ENCODE results near the gene STPG3. TPM values are rescaled to one million over a fixed set of nuclear protein-coding genes. Genes with fewer than 3 reads are reported as not detected.

Gene STPG3
- total RNA-seq = not detected
- under 1 TPM in 7 of 8 donors, not detected in 1; 0.15 to 0.79 (median 0.33) TPM for polyA plus RNA-seq (ENCODE audit: insufficient read depth in 1 of 8, insufficient read length in 8 of 8, low replicate concordance in 1 of 8)
- long read RNA-seq, donor 1 = 0 reads
- long read RNA-seq, donor 2 = 0 reads
- long read RNA-seq, donor 3 = 0 reads
- long read RNA-seq, donor 4 = 0 reads
- long read RNA-seq, donor 5 = 0 reads
- long read RNA-seq, donor 6 = 0 reads
- long read RNA-seq, donor 7 = 0 reads
- long read RNA-seq, donor 8 = 0 reads
- long read RNA-seq, donor 9 = 0 reads
- long read RNA-seq, donor 10 = 0 reads
- long read RNA-seq, donor 11 = 0 reads

GRCh38 chr9:137251194-137251461 lies at the start of gene STPG3:
TSS of gene STPG3 (plus strand) at chr9:137251286. CDS start at chr9:137251287, 1 bp downstream.
- Histone ChIP-seq H3K9me3 (replicated peaks; ENCODE audit: control insufficient read depth, low read depth, low read length) (no peaks in the 10 kb centered on the region), H3K4me1 (ENCODE audit: control insufficient read depth, insufficient read depth, low read length) (peaks cover 39% of the 10 kb centered on the region), H3K27me3 (ENCODE audit: control insufficient read depth, insufficient read depth, low read length) (no peaks in the 10 kb centered on the region), H3K36me3 (ENCODE audit: control insufficient read depth, insufficient read depth, low read length) (peaks cover under 1% of the 10 kb centered on the region), H3K27ac (ENCODE audit: low read length) (no peak within 1 kb of the TSS), H3K4me3 (ENCODE audit: low read length) (no peak within 1 kb of the TSS)
- DNase-seq = no peak
- WGBS (ENCODE audit: insufficient coverage) = 53% methylated on average over 4 of the region's 4 CpGs

- no peak for DNase-seq
- H3K9me3 ChIP-seq (replicated peaks; ENCODE audit: control insufficient read depth, low read depth, low read length) = no peaks in the 10 kb centered on the region
- H3K27ac ChIP-seq (ENCODE audit: low read length) = no peak overlapping the region
- H3K4me1 ChIP-seq (ENCODE audit: control insufficient read depth, insufficient read depth, low read length) = peaks cover 57% of the 10 kb centered on the region
- H3K4me3 ChIP-seq (ENCODE audit: low read length) = no peak overlapping the region
- WGBS (ENCODE audit: insufficient coverage) = 70% methylated on average over 7 of the region's 8 CpGs
- no peaks in the 10 kb centered on the region for H3K27me3 ChIP-seq (ENCODE audit: control insufficient read depth, insufficient read depth, low read length)
- H3K36me3 ChIP-seq (ENCODE audit: control insufficient read depth, insufficient read depth, low read length) = peaks cover 5% of the 10 kb centered on the region
Measured at GRCh38 chr9:137202966-137203365, 48.1 kb upstream of the STPG3 start.

GRCh38 chr9:137204731-137205125 lies 46.4 kb upstream of the STPG3 start:
- peak overlapping the region; percentile 29 for H3K27ac ChIP-seq (ENCODE audit: low read length)
- no peaks in the 10 kb centered on the region for H3K27me3 ChIP-seq (ENCODE audit: control insufficient read depth, insufficient read depth, low read length)
- DNase-seq = no peak
- peak overlapping the region; percentile 94 for H3K4me3 ChIP-seq (ENCODE audit: low read length)
- 18% methylated on average over 21 of the region's 21 CpGs for WGBS (ENCODE audit: insufficient coverage)
- peaks cover 11% of the 10 kb centered on the region for H3K36me3 ChIP-seq (ENCODE audit: control insufficient read depth, insufficient read depth, low read length)
- peaks cover 40% of the 10 kb centered on the region for H3K4me1 ChIP-seq (ENCODE audit: control insufficient read depth, insufficient read depth, low read length)
- H3K9me3 ChIP-seq (replicated peaks; ENCODE audit: control insufficient read depth, low read depth, low read length) = no peaks in the 10 kb centered on the region

- H3K27ac ChIP-seq (ENCODE audit: low read length) = peak within 1 kb of the TSS; percentile 29
- H3K36me3 ChIP-seq (ENCODE audit: control insufficient read depth, insufficient read depth, low read length) = peaks cover 14% of the 10 kb centered on the region
- H3K27me3 ChIP-seq (ENCODE audit: control insufficient read depth, insufficient read depth, low read length) = no peaks in the 10 kb centered on the region
- H3K4me1 ChIP-seq (ENCODE audit: control insufficient read depth, insufficient read depth, low read length) = peaks cover 40% of the 10 kb centered on the region
- H3K9me3 ChIP-seq (replicated peaks; ENCODE audit: control insufficient read depth, low read depth, low read length) = no peaks in the 10 kb centered on the region
- WGBS (ENCODE audit: insufficient coverage) = under 1% methylated on average over 97 of the region's 98 CpGs
- H3K4me3 ChIP-seq (ENCODE audit: low read length) = peak within 1 kb of the TSS; percentile 94
- peak; percentile 95 for DNase-seq
Measured at GRCh38 chr9:137205126-137206069, 45.7 kb upstream of the STPG3 start, which contains the start of the genes NDOR1 and TMEM203. TSS of gene NDOR1 (plus strand) at chr9:137205700. CDS start at chr9:137205778, 78 bp downstream. TSS of gene TMEM203 (minus strand) at chr9:137205648. CDS start at chr9:137205414, 234 bp downstream.

- Histone ChIP-seq H3K27ac (ENCODE audit: low read length) (no peak overlapping the region), H3K4me1 (ENCODE audit: control insufficient read depth, insufficient read depth, low read length) (peaks cover 32% of the 10 kb centered on the region), H3K36me3 (ENCODE audit: control insufficient read depth, insufficient read depth, low read length) (peaks cover 14% of the 10 kb centered on the region), H3K27me3 (ENCODE audit: control insufficient read depth, insufficient read depth, low read length) (no peaks in the 10 kb centered on the region), H3K4me3 (ENCODE audit: low read length) (no peak overlapping the region), H3K9me3 (replicated peaks; ENCODE audit: control insufficient read depth, low read depth, low read length) (no peaks in the 10 kb centered on the region)
- DNase-seq = no peak
- WGBS (ENCODE audit: insufficient coverage) = 94% methylated on average over 6 of the region's 7 CpGs
Measured at GRCh38 chr9:137206602-137207001, 44.5 kb upstream of the STPG3 start.

GRCh38 chr9:137211532-137211931 lies 39.6 kb upstream of the STPG3 start:
- Histone ChIP-seq H3K4me3 (ENCODE audit: low read length) (no peak overlapping the region), H3K36me3 (ENCODE audit: control insufficient read depth, insufficient read depth, low read length) (peaks cover 31% of the 10 kb centered on the region), H3K27me3 (ENCODE audit: control insufficient read depth, insufficient read depth, low read length) (no peaks in the 10 kb centered on the region), H3K4me1 (ENCODE audit: control insufficient read depth, insufficient read depth, low read length) (peaks cover 4% of the 10 kb centered on the region), H3K27ac (ENCODE audit: low read length) (no peak overlapping the region), H3K9me3 (replicated peaks; ENCODE audit: control insufficient read depth, low read depth, low read length) (no peaks in the 10 kb centered on the region)
- DNase-seq = no peak
- 84% methylated on average over 13 of the region's 13 CpGs for WGBS (ENCODE audit: insufficient coverage)

- Histone ChIP-seq H3K36me3 (ENCODE audit: control insufficient read depth, insufficient read depth, low read length) (peaks cover 31% of the 10 kb centered on the region), H3K4me1 (ENCODE audit: control insufficient read depth, insufficient read depth, low read length) (peaks cover 4% of the 10 kb centered on the region), H3K9me3 (replicated peaks; ENCODE audit: control insufficient read depth, low read depth, low read length) (no peaks in the 10 kb centered on the region), H3K4me3 (ENCODE audit: low read length) (no peak overlapping the region), H3K27me3 (ENCODE audit: control insufficient read depth, insufficient read depth, low read length) (no peaks in the 10 kb centered on the region), H3K27ac (ENCODE audit: low read length) (no peak overlapping the region)
- WGBS (ENCODE audit: insufficient coverage) = 86% methylated on average over 20 of the region's 21 CpGs
- no peak for DNase-seq
Measured at GRCh38 chr9:137212520-137212919, 38.6 kb upstream of the STPG3 start.

GRCh38 chr9:137213160-137214060 lies 37.7 kb upstream of the STPG3 start:
- H3K9me3 ChIP-seq (replicated peaks; ENCODE audit: control insufficient read depth, low read depth, low read length) = no peaks in the 10 kb centered on the region
- DNase-seq = no peak
- H3K36me3 ChIP-seq (ENCODE audit: control insufficient read depth, insufficient read depth, low read length) = peaks cover 31% of the 10 kb centered on the region
- peaks cover 4% of the 10 kb centered on the region for H3K4me1 ChIP-seq (ENCODE audit: control insufficient read depth, insufficient read depth, low read length)
- no peak overlapping the region for H3K27ac ChIP-seq (ENCODE audit: low read length)
- no peaks in the 10 kb centered on the region for H3K27me3 ChIP-seq (ENCODE audit: control insufficient read depth, insufficient read depth, low read length)
- 82% methylated on average over 49 of the region's 49 CpGs for WGBS (ENCODE audit: insufficient coverage)
- H3K4me3 ChIP-seq (ENCODE audit: low read length) = no peak overlapping the region

- Histone ChIP-seq H3K36me3 (ENCODE audit: control insufficient read depth, insufficient read depth, low read length) (peaks cover 25% of the 10 kb centered on the region), H3K27me3 (ENCODE audit: control insufficient read depth, insufficient read depth, low read length) (no peaks in the 10 kb centered on the region), H3K27ac (ENCODE audit: low read length) (no peak overlapping the region), H3K4me1 (ENCODE audit: control insufficient read depth, insufficient read depth, low read length) (peaks cover 4% of the 10 kb centered on the region), H3K9me3 (replicated peaks; ENCODE audit: control insufficient read depth, low read depth, low read length) (no peaks in the 10 kb centered on the region), H3K4me3 (ENCODE audit: low read length) (no peak overlapping the region)
- DNase-seq = no peak
- WGBS (ENCODE audit: insufficient coverage) = 89% methylated on average over 15 of the region's 19 CpGs
Measured at GRCh38 chr9:137214620-137215019, 36.5 kb upstream of the STPG3 start.

Data from muscle of leg (tissue), 16 donors.